WTC11 (cell line): ENCODE data around the gene LINC01488. TPM values are rescaled to one million over a fixed set of nuclear protein-coding genes. Genes with fewer than 3 reads are reported as not detected.

Source experiments
- ATAC-seq: fragments of 200-7000 bp; cut with Tn5 transposase; 2 replicates; pipeline ENCODE4 v1.10.0; 2021; ENCODE audit warnings: mild to moderate bottlenecking, moderate library complexity
- CTCF ChIA-PET: fragments of 300-600 bp; sonication (Branson Sonifier 250); formaldehyde crosslinking; loops from one replicate; lab custom pipeline; 2021; ENCODE audit warnings: antibody characterized with exemption; lab: Charles Lee
- POLR2A ChIA-PET: fragments of 350-600 bp; sonication (Branson Sonifier 250); formaldehyde crosslinking; loops from one replicate; lab custom pipeline; 2021; ENCODE audit warnings: antibody characterized with exemption; lab: Charles Lee
- DNase-seq: peaks from one replicate; pipeline ENCODE4 v3.0.0; 2021; ENCODE audit warnings: low spot score
- H3K27ac Mint-ChIP-seq: 2 replicates; pipeline ENCODE4 v1.8.0; 2021; ENCODE audit warnings: mixed read lengths
- H3K27me3 Mint-ChIP-seq: 2 replicates; pipeline ENCODE4 v1.8.0; 2021; ENCODE audit warnings: low read depth, mild to moderate bottlenecking, moderate library complexity, mixed read lengths
- H3K36me3 Mint-ChIP-seq: 2 replicates; pipeline ENCODE4 v1.8.0; 2021; ENCODE audit warnings: mixed read lengths
- H3K4me1 Mint-ChIP-seq: 2 replicates; pipeline ENCODE4 v1.8.0; 2022; ENCODE audit warnings: mixed read lengths
- H3K4me3 Mint-ChIP-seq: 2 replicates; pipeline ENCODE4 v1.8.0; 2021; ENCODE audit warnings: mild to moderate bottlenecking, moderate library complexity, mixed read lengths
- H3K9me3 Mint-ChIP-seq: 2 replicates; pipeline ENCODE4 v1.8.0; 2021; ENCODE audit warnings: mixed read lengths
- AR ChIP-seq: fragments of 250-450 bp; sonication (Bioruptor Pico); IDR thresholded peaks from 2 replicates; pipeline ENCODE4 v1.9.0; 2021; ENCODE audit warnings: mild to moderate bottlenecking
- ARID4B ChIP-seq: sonication (generic); formaldehyde crosslinking; IDR thresholded peaks from 2 replicates; pipeline ENCODE4 v1.8.0; 2023; ENCODE audit warnings: missing genetic modification reagents, mild to moderate bottlenecking, borderline replicate concordance
- ATF3 ChIP-seq: sonication (generic); formaldehyde crosslinking; conservative IDR thresholded peaks from 2 replicates; pipeline ENCODE4 v1.8.1; 2022; ENCODE audit warnings: mild to moderate bottlenecking, missing genetic modification reagents
- ATF6 ChIP-seq: sonication (generic); formaldehyde crosslinking; IDR thresholded peaks from 2 replicates; pipeline ENCODE4 v1.8.1; 2023; ENCODE audit warnings: mild to moderate bottlenecking, missing genetic modification reagents
- CDX4 ChIP-seq: fragments of 250-450 bp; sonication (Bioruptor Pico); IDR thresholded peaks from 2 replicates; pipeline ENCODE4 v1.9.0; 2021; ENCODE audit warnings: moderate library complexity, mild to moderate bottlenecking, inconsistent platforms, borderline replicate concordance
- CREB1 ChIP-seq: sonication (generic); formaldehyde crosslinking; IDR thresholded peaks from 2 replicates; pipeline ENCODE4 v1.8.0; 2023; ENCODE audit warnings: mild to moderate bottlenecking, missing genetic modification reagents
- ELF4 ChIP-seq: sonication (generic); formaldehyde crosslinking; IDR thresholded peaks from 2 replicates; pipeline ENCODE4 v1.8.1; 2022; ENCODE audit warnings: low read depth, mild to moderate bottlenecking, moderate library complexity, missing genetic modification reagents
- HMGA2 ChIP-seq: fragments of 250-450 bp; sonication (Bioruptor Pico); IDR thresholded peaks from 2 replicates; pipeline ENCODE4 v1.4.0; 2021; ENCODE audit warnings: mild to moderate bottlenecking, moderate library complexity
- KAT7 ChIP-seq: sonication (generic); formaldehyde crosslinking; IDR thresholded peaks from 2 replicates; pipeline ENCODE4 v1.8.1; 2023; ENCODE audit warnings: missing genetic modification reagents, mild to moderate bottlenecking, borderline replicate concordance
- MYBL2 ChIP-seq: sonication (generic); formaldehyde crosslinking; IDR thresholded peaks from 2 replicates; pipeline ENCODE4 v1.8.1; 2023; ENCODE audit warnings: mild to moderate bottlenecking, moderate library complexity, missing genetic modification reagents
- NFE2L1 ChIP-seq: sonication (generic); formaldehyde crosslinking; IDR thresholded peaks from 2 replicates; pipeline ENCODE4 v1.8.1; 2023; ENCODE audit warnings: missing genetic modification reagents
- NR1H2 ChIP-seq: sonication (generic); formaldehyde crosslinking; IDR thresholded peaks from 2 replicates; pipeline ENCODE4 v1.9.0; 2021; ENCODE audit warnings: mild to moderate bottlenecking, moderate library complexity, missing genetic modification reagents
- RELA ChIP-seq: sonication (generic); formaldehyde crosslinking; IDR thresholded peaks from 2 replicates; pipeline ENCODE4 v1.8.1; 2022; ENCODE audit warnings: missing genetic modification reagents, mild to moderate bottlenecking, borderline replicate concordance
- SOX15 ChIP-seq: fragments of 250-450 bp; sonication (Bioruptor Pico); IDR thresholded peaks from 2 replicates; pipeline ENCODE4 v1.9.0; 2021; ENCODE audit warnings: mild to moderate bottlenecking
- TCF7 ChIP-seq: sonication (generic); formaldehyde crosslinking; IDR thresholded peaks from 2 replicates; pipeline ENCODE4 v1.8.0; 2022; ENCODE audit warnings: mild to moderate bottlenecking, low read depth, missing genetic modification reagents, moderate library complexity
- ZNF138 ChIP-seq: sonication (generic); formaldehyde crosslinking; conservative IDR thresholded peaks from 2 replicates; pipeline ENCODE4 v1.8.1; 2022; ENCODE audit warnings: mild to moderate bottlenecking, moderate library complexity, missing genetic modification reagents
- ZNF423 ChIP-seq: fragments of 250-450 bp; sonication (Bioruptor Pico); IDR thresholded peaks from 2 replicates; pipeline ENCODE4 v2.1.2; 2022; ENCODE audit warnings: mild to moderate bottlenecking, moderate library complexity
- ZNF512 ChIP-seq: sonication (generic); formaldehyde crosslinking; IDR thresholded peaks from 2 replicates; pipeline ENCODE4 v1.8.1; 2022; ENCODE audit warnings: missing genetic modification reagents, borderline replicate concordance
- ZSCAN18 ChIP-seq: fragments of 250-450 bp; sonication (Bioruptor Pico); IDR thresholded peaks from 2 replicates; pipeline ENCODE4 v2.1.2; 2022; ENCODE audit warnings: mild to moderate bottlenecking, moderate library complexity
- total RNA-seq: library from RNA; stranded (reverse); gene quantifications from 3 replicates; pipeline ENCODE4 v1.2.3, GENCODE V29; 2021

The LINC01488 gene
- total RNA-seq, 1 experiment from 2014 or later, result not detected

- TF ChIP-seq CREB1 (CRISPR knock-in tag), result no peak
- TF ChIP-seq ATF3 (CRISPR knock-in tag), result no peak
- TF ChIP-seq ARID4B (CRISPR knock-in tag), result no peak
- no peak for TF ChIP-seq ELF4 (CRISPR knock-in tag)
- TF ChIP-seq TCF7 (CRISPR knock-in tag), result no peak
- no peak for TF ChIP-seq NR1H2
Measured at GRCh38 chr11:69488543-69488940, 7.1 kb downstream of the LINC01488 start (continued).

- ChIA-PET CTCF (no interaction called here), POLR2A (interaction anchor here (0.5 to 0.9 kb wide), 2 partner anchors 32 to 398 kb away, joined by 3 read pairs; no protein-coding TSS in a partner anchor)
- ATAC-seq, result no peak
- no peaks in the 10 kb centered on the region for H3K36me3 Mint-ChIP-seq
- H3K9me3 Mint-ChIP-seq, result no peaks in the 10 kb centered on the region
- H3K4me3 Mint-ChIP-seq, result no peak overlapping the region
- no peak overlapping the region for H3K27ac Mint-ChIP-seq
- no peaks in the 10 kb centered on the region for H3K27me3 Mint-ChIP-seq
- no peak for DNase-seq
- H3K4me1 Mint-ChIP-seq, result peaks cover 8% of the 10 kb centered on the region; the same call in 1 of the 2 replicates
- TF ChIP-seq NFE2L1 (CRISPR knock-in tag), result no peak
- TF ChIP-seq ZSCAN18, result no peak
- TF ChIP-seq RELA (CRISPR knock-in tag), result no peak
- no peak for TF ChIP-seq CDX4
Measured at GRCh38 chr11:69489031-69489745, 7.7 kb downstream of the LINC01488 start.

- ChIA-PET POLR2A (interaction anchor here (0.5 kb wide), 1 partner anchor 397 kb away, joined by 3 read pairs; no protein-coding TSS in a partner anchor), CTCF (no interaction called here)
- H3K4me3 Mint-ChIP-seq, result no peak overlapping the region
- no peaks in the 10 kb centered on the region for H3K9me3 Mint-ChIP-seq
- H3K27me3 Mint-ChIP-seq, result no peaks in the 10 kb centered on the region
- DNase-seq, result no peak
- H3K27ac Mint-ChIP-seq, result no peak overlapping the region
- peaks cover 5% of the 10 kb centered on the region; the same call in 1 of the 2 replicates for H3K4me1 Mint-ChIP-seq
- H3K36me3 Mint-ChIP-seq, result no peaks in the 10 kb centered on the region
- ATAC-seq, result no peak
- no peak for TF ChIP-seq MYBL2 (CRISPR knock-in tag)
- TF ChIP-seq KAT7, result no peak
- TF ChIP-seq HMGA2 (CRISPR knock-in tag), result no peak
- no peak for TF ChIP-seq ZNF512 (CRISPR knock-in tag)
- TF ChIP-seq CREB1 (CRISPR knock-in tag), result no peak
- no peak for TF ChIP-seq SOX15 (CRISPR knock-in tag)
- TF ChIP-seq ZNF138 (CRISPR knock-in tag), result no peak
- no peak for TF ChIP-seq AR
- TF ChIP-seq ZNF423, result no peak
- no peak for TF ChIP-seq ATF6 (CRISPR knock-in tag)
Measured at GRCh38 chr11:69489746-69490365, 8.4 kb downstream of the LINC01488 start.
